Endothelial cell (in vitro differentiated cells): ENCODE measurements around the gene UBASH3B. TPM values are rescaled to one million over a fixed set of nuclear protein-coding genes. Genes with fewer than 3 reads are reported as not detected.

Source experiments
- DNase-seq: peaks from one replicate; pipeline ENCODE4 v3.0.0; 2021; ENCODE audit warnings: low spot score
- H3K27ac Mint-ChIP-seq: one replicate; pipeline ENCODE4 v1.8.0; 2021; ENCODE audit warnings: mixed read lengths, inconsistent platforms; ENCODE audit not compliant: unreplicated experiment
- H3K27me3 Mint-ChIP-seq: one replicate; pipeline ENCODE4 v1.8.0; 2021; ENCODE audit warnings: mild to moderate bottlenecking, moderate library complexity, mixed read lengths, inconsistent platforms; ENCODE audit not compliant: unreplicated experiment
- H3K36me3 Mint-ChIP-seq: one replicate; pipeline ENCODE4 v1.8.0; 2021; ENCODE audit warnings: mild to moderate bottlenecking, low read depth, mixed read lengths, inconsistent platforms; ENCODE audit not compliant: unreplicated experiment
- H3K4me1 Mint-ChIP-seq: one replicate; pipeline ENCODE4 v1.8.0; 2021; ENCODE audit warnings: mild to moderate bottlenecking, mixed read lengths, inconsistent platforms; ENCODE audit not compliant: unreplicated experiment
- H3K4me3 Mint-ChIP-seq: one replicate; pipeline ENCODE4 v1.8.0; 2021; ENCODE audit warnings: mild to moderate bottlenecking, mixed read lengths, inconsistent platforms; ENCODE audit not compliant: unreplicated experiment
- H3K9me3 Mint-ChIP-seq: one replicate; pipeline ENCODE4 v1.8.0; 2021; ENCODE audit warnings: mixed read lengths, inconsistent platforms; ENCODE audit not compliant: unreplicated experiment
- CTCF ChIP-seq: fragments of 200-600 bp; sonication (generic); IDR thresholded peaks from one replicate; pipeline ENCODE4 v1.5.0; 2021; ENCODE audit warnings: antibody characterized with exemption; ENCODE audit not compliant: unreplicated experiment
- total RNA-seq: library from RNA; stranded (reverse); fragmentation: NEBNext Ultra II Directional; extraction: Animal tissue kit (Norgen Biotek cat#: 25700); gene quantifications from one replicate; pipeline ENCODE4 v1.2.1, GENCODE V29; 2021; ENCODE audit not compliant: unreplicated experiment

Gene UBASH3B
- total RNA-seq, 1 donor from 2014 or later = 43.3 TPM

GRCh38 chr11:122656073-122656630 is 630 bp downstream of the UBASH3B start:
- H3K4me3 Mint-ChIP-seq = peak overlapping the region; percentile 96
- no peak overlapping the region for H3K27ac Mint-ChIP-seq
- peak; percentile 65 for DNase-seq
- H3K9me3 Mint-ChIP-seq = no peaks in the 10 kb centered on the region
- no peak for TF ChIP-seq CTCF
- peaks cover 49% of the 10 kb centered on the region for H3K4me1 Mint-ChIP-seq
- peaks cover 6% of the 10 kb centered on the region for H3K27me3 Mint-ChIP-seq
- H3K36me3 Mint-ChIP-seq = peaks cover 6% of the 10 kb centered on the region

- peak overlapping the region; percentile 96 for H3K4me3 Mint-ChIP-seq
- peaks cover 49% of the 10 kb centered on the region for H3K4me1 Mint-ChIP-seq
- no peaks in the 10 kb centered on the region for H3K9me3 Mint-ChIP-seq
- H3K27ac Mint-ChIP-seq = no peak overlapping the region
- TF ChIP-seq CTCF = no peak
- H3K27me3 Mint-ChIP-seq = peaks cover 6% of the 10 kb centered on the region
- peak; percentile 35 for DNase-seq
- H3K36me3 Mint-ChIP-seq = peaks cover 6% of the 10 kb centered on the region
These were observed 1.1 kb downstream of the UBASH3B start for GRCh38 chr11:122656631-122657101.

GRCh38 chr11:122659676-122660554 is 4.4 kb downstream of the UBASH3B start:
- Mint-ChIP-seq H3K36me3 (peaks cover 6% of the 10 kb centered on the region), H3K4me3 (no peak overlapping the region), H3K9me3 (no peaks in the 10 kb centered on the region), H3K27me3 (peaks cover 7% of the 10 kb centered on the region), H3K4me1 (peaks cover 29% of the 10 kb centered on the region), H3K27ac (no peak overlapping the region)
- TF ChIP-seq CTCF = no peak
- no peak for DNase-seq

- no peak for DNase-seq
- peaks cover 6% of the 10 kb centered on the region for H3K36me3 Mint-ChIP-seq
- H3K27me3 Mint-ChIP-seq = peaks cover 5% of the 10 kb centered on the region
- H3K9me3 Mint-ChIP-seq = no peaks in the 10 kb centered on the region
- H3K4me1 Mint-ChIP-seq = peaks cover 22% of the 10 kb centered on the region
- H3K27ac Mint-ChIP-seq = no peak overlapping the region
- TF ChIP-seq CTCF = no peak
- H3K4me3 Mint-ChIP-seq = no peak overlapping the region
These were observed 5.8 kb downstream of the UBASH3B start for GRCh38 chr11:122661182-122661945.
